ENCODE results near the gene EFCAB14. TPM values are rescaled to one million over a fixed set of nuclear protein-coding genes. Genes with fewer than 3 reads are reported as not detected.

EFCAB14 gene
- total and polyA plus RNA-seq, 10 of the 15 experiments (the other 5 are each of a cell fraction or from before 2014, with no cell fraction given), result 7.8 to 66.0 (median 41.6) TPM

GRCh38 chr1:46670134-46670533 is 48.8 kb downstream of the EFCAB14 start (continued):
- no peak for TF ChIP-seq USF2 (IDR thresholded peaks at IDR 0.05; ENCODE audit: borderline replicate concordance, low read depth, low read length)
- no peak for TF ChIP-seq E4F1 (IDR thresholded peaks at IDR 0.05; ENCODE audit: borderline replicate concordance, partially characterized antibody)
- TF ChIP-seq JUND (IDR thresholded peaks at IDR 0.05; ENCODE audit: low read depth, low read length), result no peak

- no peaks in the 10 kb centered on the region for H3K27me3 ChIP-seq (replicated peaks in 1 of 2; ENCODE audit: control insufficient read depth in 2 of 2, insufficient read depth in 2 of 2, low read length in 1 of 2)
- H3K27ac ChIP-seq (ENCODE audit: control insufficient read depth, insufficient read depth), result peak within 1 kb of the TSS; percentile 47
- peak within 1 kb of the TSS; percentile 95 for H2AFZ ChIP-seq (ENCODE audit: control insufficient read depth, low read depth, low read length)
- in situ Hi-C loops (cut with MboI) (no loop called here), intact Hi-C loops (cut with micrococcal nuclease; ENCODE audit: unreplicated experiment) (loop anchor here (2.0 to 5.0 kb wide), 3 partner anchors 51 to 66 kb away; partner anchors contain the start of genes EFCAB14, MKNK1 and MOB3C)
- peak within 1 kb of the TSS; percentile 89 for H3K4me3 ChIP-seq
- WGBS (ENCODE audit: insufficient coverage, insufficient replicate concordance, low lambda C conversion rate, missing lambda C conversion rate), result under 1% methylated on average over 96 of the region's 96 CpGs
- peaks cover 2 to 3% of the 10 kb centered on the region in 2 experiments; a peak in 3 of 4 replicates for H3K36me3 ChIP-seq (ENCODE audit: control insufficient read depth in 2 of 2, insufficient read depth in 2 of 2, low read length in 1 of 2)
- peak; percentile 34 for DNase-seq (ENCODE audit: low read depth, low spot score)
- BruUV-seq (replicated peaks), result no TSS peak
- peak; percentile 92 for ATAC-seq
- ChIA-PET RAD21 (ENCODE audit: unreplicated experiment) (interaction anchor here (0.9 to 1.9 kb wide), 8 partner anchors 8 to 64 kb away, joined by 3 to 11 read pairs (median 4); partner anchors contain the start of genes MKNK1 and MOB3C), POLR2A (interaction anchor here (0.6 to 1.9 kb wide), 6 partner anchors 8 to 64 kb away, joined by 3 to 12 read pairs (median 6); partner anchors contain the start of genes MKNK1 and MOB3C), SMC1A (ENCODE audit: uncharacterized antibody, unreplicated experiment) (interaction anchor here (0.7 to 2.2 kb wide), 8 partner anchors 9 to 53 kb away, joined by 3 to 8 read pairs (median 4); partner anchors contain the start of genes EFCAB14 and MOB3C), CTCF (interaction anchor here (0.6 to 1.5 kb wide), 8 partner anchors 8 to 54 kb away, joined by 3 to 9 read pairs (median 3); no protein-coding TSS in a partner anchor)
- H3K4me2 ChIP-seq (ENCODE audit: control insufficient read depth, insufficient read depth), result peak within 1 kb of the TSS; percentile 96
- H4K20me1 ChIP-seq (ENCODE audit: control insufficient read depth, insufficient read depth), result no peaks in the 10 kb centered on the region
- FAIRE-seq, result no peak
- H3K9me3 ChIP-seq (replicated peaks; ENCODE audit: control insufficient read depth, insufficient read depth, low read length), result no peaks in the 10 kb centered on the region
- peak within 1 kb of the TSS; percentile 83 for H3K9ac ChIP-seq (ENCODE audit: control insufficient read depth, insufficient read depth, low read length)
- H3K79me2 ChIP-seq (ENCODE audit: control insufficient read depth, insufficient read depth, low read length), result peaks cover 17% of the 10 kb centered on the region
- H3K4me1 ChIP-seq (ENCODE audit: control insufficient read depth, insufficient read depth, low read length), result peaks cover 13% of the 10 kb centered on the region
- peak in 1 of 2 experiments; percentile 78; a peak in 3 of 4 replicates for TF ChIP-seq SRF (IDR thresholded peaks at IDR 0.05; ENCODE audit: low read depth in 2 of 2, low read length in 2 of 2)
- peak; percentile 74; the same call in 1 of the 2 replicates for TF ChIP-seq TAF1 (IDR thresholded peaks at IDR 0.05; ENCODE audit: borderline replicate concordance, low read depth, low read length)
- peak; percentile 62 for TF ChIP-seq NR2C1 (IDR thresholded peaks at IDR 0.05)
- TF ChIP-seq BHLHE40 (IDR thresholded peaks at IDR 0.05; ENCODE audit: borderline replicate concordance in 1 of 2, low read depth in 2 of 2, low read length in 1 of 2), result peak in 1 of 2 experiments; percentile 70; a peak in 1 of 4 replicates
- TF ChIP-seq BACH1 (IDR thresholded peaks at IDR 0.05; ENCODE audit: borderline replicate concordance), result peak; percentile 78
- TF ChIP-seq MXI1 (IDR thresholded peaks at IDR 0.05; ENCODE audit: low read depth, low read length), result 0 out of 2 replicates have a peak, but pooled peaks have one; percentile 14
- TF ChIP-seq ELK1 (IDR thresholded peaks at IDR 0.05; ENCODE audit: low read depth, low read length), result 0 out of 2 replicates have a peak, but pooled peaks have one; percentile 18
- no peak for TF ChIP-seq NFIC (IDR thresholded peaks at IDR 0.05; ENCODE audit: low read depth, low read length)
- TF ChIP-seq ZNF24 (IDR thresholded peaks at IDR 0.05), result peak; percentile 71
- TF ChIP-seq NR2C2 (IDR thresholded peaks at IDR 0.05; ENCODE audit: borderline replicate concordance, control insufficient read depth, insufficient read length, low read depth), result no peak
- peak; percentile 22; the same call in 1 of the 2 replicates for TF ChIP-seq NRF1 (conservative IDR thresholded peaks at IDR 0.05; ENCODE audit: low read depth, low read length)
- peak; percentile 96 for TF ChIP-seq GATAD2B (conservative IDR thresholded peaks at IDR 0.05; ENCODE audit: low read depth)
Observed at GRCh38 chr1:46667782-46668760, 50.8 kb downstream of the EFCAB14 start, which contains the start of gene ATPAF1. ATPAF1 (minus strand) TSS chr1:46668364; CDS start chr1:46668322, 42 bp downstream.
